GM06990 (cell line): Measurements from ENCODE around the gene CAPN15.

Experiments
- DNase-seq: peaks from one replicate; pipeline ENCODE4 v3.0.0-alpha.2; 2011; ENCODE audit not compliant: insufficient read length; ENCODE audit errors: extremely low read depth
- H3K27me3 ChIP-seq: replicated peaks from 2 replicates; pipeline ENCODE4 v1.6.0; 2011; ENCODE audit warnings: low read length; ENCODE audit not compliant: control insufficient read depth, insufficient read depth
- H3K36me3 ChIP-seq: 2 replicates; pipeline ENCODE4 v1.5.1; 2011; ENCODE audit warnings: low read length; ENCODE audit not compliant: control insufficient read depth, insufficient read depth
- H3K4me3 ChIP-seq: replicated peaks from 2 replicates; pipeline ENCODE4 v1.5.1; 2011; ENCODE audit warnings: low read depth, mild to moderate bottlenecking, control low read depth, low read length
- CTCF ChIP-seq: IDR thresholded peaks from 2 replicates; pipeline ENCODE4 v1.5.1; 2011; ENCODE audit warnings: low read length, control low read depth, mild to moderate bottlenecking, inconsistent platforms; ENCODE audit not compliant: insufficient read depth, poor library complexity, severe bottlenecking

The CAPN15 gene

GRCh38 chr16:554640-555365, 27.3 kb downstream of the CAPN15 start:
- Histone ChIP-seq H3K36me3 (peaks cover 9% of the 10 kb centered on the region), H3K4me3 (no peak overlapping the region), H3K27me3 (no peaks in the 10 kb centered on the region; the same call in 1 of the 2 replicates)
- TF ChIP-seq CTCF = no peak
- no peak for DNase-seq

- Histone ChIP-seq H3K36me3 (peaks cover 8% of the 10 kb centered on the region), H3K4me3 (no peak overlapping the region), H3K27me3 (no peaks in the 10 kb centered on the region; the same call in 1 of the 2 replicates)
- DNase-seq = no peak
- TF ChIP-seq CTCF = no peak
These were observed 28.3 kb downstream of the CAPN15 start for GRCh38 chr16:555528-556473.

- Histone ChIP-seq H3K4me3 (no peak overlapping the region), H3K27me3 (no peaks in the 10 kb centered on the region; the same call in 1 of the 2 replicates), H3K36me3 (peaks cover 6% of the 10 kb centered on the region)
- TF ChIP-seq CTCF = no peak
- no peak for DNase-seq
These were observed 29.1 kb downstream of the CAPN15 start for GRCh38 chr16:556474-557173.

- H3K27me3 ChIP-seq = no peaks in the 10 kb centered on the region; the same call in 1 of the 2 replicates
- H3K4me3 ChIP-seq = no peak overlapping the region
- H3K36me3 ChIP-seq = no peaks in the 10 kb centered on the region; the same call in none of the 2 replicates
- no peak for TF ChIP-seq CTCF
- no peak for DNase-seq
These were observed 30.2 kb downstream of the CAPN15 start for GRCh38 chr16:557463-558297.
